Endometrial microvascular endothelial cells (primary cell): Measurements from ENCODE around the gene CFAP46. TPM values are rescaled to one million over a fixed set of nuclear protein-coding genes. Genes with fewer than 3 reads are reported as not detected.

ENCODE experiments used
- in situ Hi-C: cut with HindIII; loops from 2 replicates; pipeline ENCODE4 v1.10.0; 2017; ENCODE audit warnings: low sequenced_read_pairs, low pct_unique_long_range_greater_than_20kb; ENCODE audit errors: inconsistent ontology term
- total RNA-seq: library from RNA; depleted of rRNA; stranded (reverse); fragments of >200 nt; gene quantifications from one replicate; pipeline ENCODE4 v1.2.3, GENCODE V29; 2015; ENCODE audit errors: inconsistent ontology term

The CFAP46 gene
- total RNA-seq, 1 donor from 2014 or later = 0.09 TPM

- in situ Hi-C loops = no loop called here
Observed at GRCh38 chr10:132880128-132880981, 62.0 kb downstream of the CFAP46 start.

- in situ Hi-C loops = no loop called here
Observed at GRCh38 chr10:132879408-132880127, 62.8 kb downstream of the CFAP46 start.

GRCh38 chr10:132878730-132879407 lies 63.5 kb downstream of the CFAP46 start:
- in situ Hi-C loops = no loop called here

GRCh38 chr10:132878091-132878729 lies 64.2 kb downstream of the CFAP46 start:
- in situ Hi-C loops = no loop called here

GRCh38 chr10:132877473-132877872 lies 64.9 kb downstream of the CFAP46 start:
- in situ Hi-C loops = no loop called here

- in situ Hi-C loops = no loop called here
Observed at GRCh38 chr10:132876993-132877431, 65.4 kb downstream of the CFAP46 start.

GRCh38 chr10:132876131-132876860 lies 66.1 kb downstream of the CFAP46 start:
- in situ Hi-C loops = no loop called here

- in situ Hi-C loops = no loop called here
Observed at GRCh38 chr10:132875435-132875834, 66.9 kb downstream of the CFAP46 start.

- in situ Hi-C loops = no loop called here
Observed at GRCh38 chr10:132873395-132873794, 69.0 kb downstream of the CFAP46 start.

- in situ Hi-C loops = no loop called here
Observed at GRCh38 chr10:132872658-132873057, 69.7 kb downstream of the CFAP46 start.

GRCh38 chr10:132870426-132870825 lies 71.9 kb downstream of the CFAP46 start:
- in situ Hi-C loops = no loop called here

- in situ Hi-C loops = no loop called here
Observed at GRCh38 chr10:132869621-132870020, 72.7 kb downstream of the CFAP46 start.

- in situ Hi-C loops = no loop called here
Observed at GRCh38 chr10:132868995-132869394, 73.4 kb downstream of the CFAP46 start.

GRCh38 chr10:132867801-132868644 lies 74.3 kb downstream of the CFAP46 start:
- in situ Hi-C loops = no loop called here

GRCh38 chr10:132866601-132867381 lies 75.6 kb downstream of the CFAP46 start:
- in situ Hi-C loops = no loop called here

- in situ Hi-C loops = no loop called here
Observed at GRCh38 chr10:132865851-132866600, 76.3 kb downstream of the CFAP46 start.
